K562 (cell line): ENCODE results near the gene MYLK4. TPM values are rescaled to one million over a fixed set of nuclear protein-coding genes. Genes with fewer than 3 reads are reported as not detected.

ENCODE experiments used
- ARID3B ChIP-seq: fragments of 250-450 bp; sonication (Bioruptor Pico); IDR thresholded peaks from 2 replicates; pipeline ENCODE4 v1.4.0; 2020; ENCODE audit warnings: borderline replicate concordance
- ATF6 ChIP-seq: sonication (generic); formaldehyde crosslinking; IDR thresholded peaks from 2 replicates; pipeline ENCODE4 v1.4.0; 2020; ENCODE audit warnings: mild to moderate bottlenecking, missing genetic modification reagents
- FOXJ2 ChIP-seq: fragments of 200-800 bp; sonication (Bioruptor generic); IDR thresholded peaks from 2 replicates; pipeline ENCODE4 v1.6.1; 2016; ENCODE audit warnings: missing genetic modification characterization, missing compliant biosample characterization
- GTF2B ChIP-seq: IDR thresholded peaks from 2 replicates; pipeline ENCODE4 v1.6.1; 2011; ENCODE audit not compliant: insufficient read length; ENCODE audit errors: extremely low read depth
- HEY1 ChIP-seq: fragments of 250-450 bp; sonication (Bioruptor Pico); IDR thresholded peaks from 2 replicates; pipeline ENCODE4 v1.5.0; 2020; ENCODE audit warnings: mild to moderate bottlenecking, moderate library complexity, borderline replicate concordance
- MEIS2 ChIP-seq: fragments of 450-650 bp; IDR thresholded peaks from 2 replicates; pipeline ENCODE4 v1.6.1; 2014; ENCODE audit warnings: mild to moderate bottlenecking; ENCODE audit not compliant: partially characterized antibody
- PHB ChIP-seq: fragments of 250-450 bp; sonication (Bioruptor Pico); IDR thresholded peaks from 2 replicates; pipeline ENCODE4 v1.5.0; 2021
- PRDM10 ChIP-seq: fragments of 450-650 bp; IDR thresholded peaks from 2 replicates; pipeline ENCODE4 v1.6.1; 2018; ENCODE audit not compliant: partially characterized antibody
- PTTG1 ChIP-seq: fragments of 450-650 bp; IDR thresholded peaks from 2 replicates; pipeline ENCODE4 v1.6.1; 2016; ENCODE audit warnings: low read depth, mild to moderate bottlenecking, missing genetic modification characterization, missing compliant biosample characterization
- RBM39 ChIP-seq: fragments of 200-400 bp; formaldehyde crosslinking; optimal IDR thresholded peaks from 2 replicates; pipeline ENCODE3; 2018; ENCODE audit warnings: low read depth, low read length
- SIX5 ChIP-seq, 2 experiments: IDR thresholded peaks; 2 replicates each; pipeline ENCODE4 v1.6.1; 2011; ENCODE audit warnings: low read length in 2 of 2, borderline replicate concordance in 1 of 2, low read depth in 1 of 2, mild to moderate bottlenecking in 1 of 2, moderate library complexity in 1 of 2; ENCODE audit not compliant: insufficient read depth in 1 of 2
- SNAPC5 ChIP-seq: fragments of 250-450 bp; sonication (Bioruptor Pico); IDR thresholded peaks from 2 replicates; pipeline ENCODE4 v1.8.0; 2021; ENCODE audit warnings: moderate library complexity, mild to moderate bottlenecking, inconsistent platforms
- SP2 ChIP-seq: IDR thresholded peaks from 2 replicates; pipeline ENCODE4 v1.6.1; 2011; ENCODE audit warnings: mild to moderate bottlenecking, low read depth, low read length, moderate library complexity; ENCODE audit not compliant: poor library complexity, severe bottlenecking; ENCODE audit errors: extremely low read depth
- TFAM ChIP-seq: fragments of 250-450 bp; sonication (Bioruptor Pico); conservative IDR thresholded peaks from 2 replicates; pipeline ENCODE4 v1.5.0; 2021; ENCODE audit warnings: mild to moderate bottlenecking, moderate library complexity
- ZNF239 ChIP-seq: fragments of 250-450 bp; sonication (Bioruptor Pico); IDR thresholded peaks from 2 replicates; pipeline ENCODE4 v1.4.0; 2020; ENCODE audit warnings: mild to moderate bottlenecking
- ZNF398 ChIP-seq: fragments of 250-450 bp; sonication (Bioruptor Pico); IDR thresholded peaks from 2 replicates; pipeline ENCODE4 v1.8.0; 2021; ENCODE audit warnings: moderate library complexity, mild to moderate bottlenecking, inconsistent platforms
- ZNF75A ChIP-seq: fragments of 450-650 bp; formaldehyde crosslinking; IDR thresholded peaks from 2 replicates; pipeline ENCODE4 v1.4.0; 2020; ENCODE audit warnings: mild to moderate bottlenecking
- polyA plus RNA-seq, 8 experiments: library from polyadenylated mRNA; depleted of rRNA in 4 of 8; stranded (reverse) in 5 of 8; unstranded in 3 of 8; fragments of >200 nt; fragmentation: Nextera tagmentation in 2 of 8; fragmentation: Illumina TruSeq in 1 of 8; extraction: Ambion mirVana in 2 of 8; extraction: Trizol in 1 of 8; gene quantifications; 2 replicates each; pipeline versions ENCODE4 v1.2.1 to v1.2.3, GENCODE V29; 2011 to 2014; ENCODE audit warnings: inconsistent platforms in 1 of 8, missing spikeins in 1 of 8
- total RNA-seq, 7 experiments: library from RNA; depleted of rRNA in 6 of 7; stranded (reverse); fragments of >200 nt in 6 of 7; fragmentation: Illumina TruSeq in 2 of 7; extraction: Trizol in 2 of 7; gene quantifications; 2 replicates each; pipeline versions ENCODE4 v1.2.1 to v1.2.3, GENCODE V29; 2011 to 2021; ENCODE audit warnings: low replicate concordance in 1 of 7

The MYLK4 gene
- total and polyA plus RNA-seq, 9 of the 15 experiments (the other 6 are each of a cell fraction or from before 2014, with no cell fraction given) = 0.01 to 0.15 (median 0.06) TPM

- TF ChIP-seq ARID3B (CRISPR knock-in tag) (no peak), SIX5 (IDR thresholded peaks at IDR 0.05; ENCODE audit: borderline replicate concordance in 1 of 2, insufficient read depth in 1 of 2, low read depth in 1 of 2, low read length in 2 of 2) (peak; percentile 88 to 91), HEY1 (no peak), ZNF239 (CRISPR knock-in tag) (no peak), PHB (no peak), SP2 (no peak), ZNF398 (CRISPR knock-in tag) (no peak), GTF2B (no peak), ZNF75A (CRISPR knock-in tag) (no peak), TFAM (CRISPR knock-in tag) (no peak), FOXJ2 (tag) (peak; percentile 75; the same call in 1 of the 2 replicates), ATF6 (CRISPR knock-in tag) (no peak), PTTG1 (tag) (no peak), PRDM10 (no peak), RBM39 (no peak), SNAPC5 (CRISPR knock-in tag) (no peak), MEIS2 (no peak)
These were observed 14.6 kb upstream of the MYLK4 start, which contains the start of gene WRNIP1 (continued) for GRCh38 chr6:2765166-2765895.
